HL-60 (cell line): ENCODE measurements around the gene COL4A4.

Experiments used
- DNase-seq, 2 experiments: peaks; one replicate each; pipeline ENCODE4 v3.0.0-alpha.2; 2010 to 2020; ENCODE audit warnings: low read depth in 1 of 2, low spot score in 1 of 2
- H3K27ac ChIP-seq: fragments of 250-450 bp; sonication (Bioruptor Pico); replicated peaks from 2 replicates; pipeline ENCODE4 v1.5.1; 2020; ENCODE audit warnings: mild to moderate bottlenecking, moderate library complexity
- H3K27me3 ChIP-seq: fragments of 250-450 bp; sonication (Bioruptor Pico); 2 replicates; pipeline ENCODE4 v1.5.1; 2021; ENCODE audit warnings: mild to moderate bottlenecking, moderate library complexity; ENCODE audit not compliant: insufficient read depth, poor library complexity, severe bottlenecking
- H3K4me3 ChIP-seq: replicated peaks from 2 replicates; pipeline ENCODE4 v1.5.1; 2011; ENCODE audit warnings: mild to moderate bottlenecking, control low read depth, low read length; ENCODE audit not compliant: insufficient read depth
- GABPA ChIP-seq: IDR thresholded peaks from 2 replicates; pipeline ENCODE4 v1.6.1; 2012; ENCODE audit warnings: low read depth
- POLR2AphosphoS5 ChIP-seq: IDR thresholded peaks from 2 replicates; pipeline ENCODE4 v1.6.1; 2012; ENCODE audit warnings: low read depth
- SPI1 ChIP-seq: IDR thresholded peaks from 2 replicates; pipeline ENCODE4 v1.6.1; 2012; ENCODE audit warnings: low read depth, mild to moderate bottlenecking, borderline replicate concordance
- TF ChIP-seq, protein P1 (sequence below): IDR thresholded peaks from one replicate; pipeline ENCODE4 v1.5.1; 2011; ENCODE audit warnings: low read length, control low read depth, inconsistent platforms; ENCODE audit not compliant: insufficient read depth
- TF ChIP-seq, protein P2 (sequence below): IDR thresholded peaks from 2 replicates; pipeline ENCODE4 v1.6.1; 2012; ENCODE audit warnings: low read depth; ENCODE audit not compliant: insufficient replicate concordance

COL4A4 gene

DNA sequence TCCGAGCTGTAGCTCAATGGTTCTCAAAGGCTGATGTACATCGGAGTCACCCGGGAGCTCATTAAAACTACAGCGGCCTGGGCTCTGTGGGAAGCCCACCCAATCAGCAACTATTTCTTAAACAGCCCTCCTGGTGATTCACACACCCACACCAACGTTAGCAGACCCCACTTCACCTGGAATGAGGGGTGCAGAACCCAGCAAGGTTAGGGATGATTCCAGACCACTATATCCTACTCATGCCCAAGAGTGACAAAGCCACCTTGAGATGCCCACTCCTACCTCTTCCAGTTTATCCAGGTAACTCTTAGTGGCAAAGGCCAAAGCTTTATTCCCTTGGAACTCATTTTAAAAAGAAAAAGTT lies 178.4 kb downstream of the COL4A4 start:
- no peak for DNase-seq

DNA sequence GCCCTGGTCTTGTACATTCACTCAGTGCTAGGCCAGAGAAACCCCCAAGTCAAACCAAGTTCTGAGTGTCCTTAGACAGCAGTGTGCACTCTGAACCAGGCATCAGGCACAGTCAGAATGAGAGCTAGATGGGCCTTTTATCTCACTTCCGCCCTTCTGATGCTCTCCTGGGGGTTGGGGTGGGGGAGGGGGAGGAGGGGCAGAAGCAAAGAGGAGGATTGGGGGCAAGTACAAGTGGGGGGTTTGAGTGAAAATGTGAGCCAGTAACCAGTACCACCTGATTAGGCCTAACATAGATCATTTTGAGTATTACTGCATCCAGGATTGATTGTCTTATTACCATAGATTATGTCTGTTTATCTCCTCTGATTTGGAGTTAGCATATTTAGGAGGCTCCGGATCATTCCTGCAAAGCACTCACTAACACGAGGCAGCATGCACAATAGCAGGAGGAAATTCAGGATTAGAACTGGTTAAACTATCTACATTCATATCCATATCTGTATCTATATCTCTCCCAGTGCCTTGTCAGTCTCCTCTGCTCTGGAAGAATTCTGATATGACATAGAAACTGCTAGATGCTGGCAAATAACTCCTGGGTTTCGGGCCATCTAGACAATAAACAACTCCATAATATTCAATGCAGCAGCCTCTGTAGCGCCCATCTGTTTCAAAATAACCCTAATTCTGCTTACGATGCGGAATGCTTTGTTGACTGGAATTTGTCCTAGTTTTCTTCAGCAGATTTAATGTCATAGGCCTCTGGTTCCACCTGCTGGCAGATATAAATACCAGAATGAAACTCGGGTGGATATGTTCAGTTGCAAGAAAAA lies 179.0 kb downstream of the COL4A4 start:
- no peaks in the 10 kb centered on the region for H3K27me3 ChIP-seq
- no peak overlapping the region for H3K4me3 ChIP-seq
- TF ChIP-seq, protein P1, sequence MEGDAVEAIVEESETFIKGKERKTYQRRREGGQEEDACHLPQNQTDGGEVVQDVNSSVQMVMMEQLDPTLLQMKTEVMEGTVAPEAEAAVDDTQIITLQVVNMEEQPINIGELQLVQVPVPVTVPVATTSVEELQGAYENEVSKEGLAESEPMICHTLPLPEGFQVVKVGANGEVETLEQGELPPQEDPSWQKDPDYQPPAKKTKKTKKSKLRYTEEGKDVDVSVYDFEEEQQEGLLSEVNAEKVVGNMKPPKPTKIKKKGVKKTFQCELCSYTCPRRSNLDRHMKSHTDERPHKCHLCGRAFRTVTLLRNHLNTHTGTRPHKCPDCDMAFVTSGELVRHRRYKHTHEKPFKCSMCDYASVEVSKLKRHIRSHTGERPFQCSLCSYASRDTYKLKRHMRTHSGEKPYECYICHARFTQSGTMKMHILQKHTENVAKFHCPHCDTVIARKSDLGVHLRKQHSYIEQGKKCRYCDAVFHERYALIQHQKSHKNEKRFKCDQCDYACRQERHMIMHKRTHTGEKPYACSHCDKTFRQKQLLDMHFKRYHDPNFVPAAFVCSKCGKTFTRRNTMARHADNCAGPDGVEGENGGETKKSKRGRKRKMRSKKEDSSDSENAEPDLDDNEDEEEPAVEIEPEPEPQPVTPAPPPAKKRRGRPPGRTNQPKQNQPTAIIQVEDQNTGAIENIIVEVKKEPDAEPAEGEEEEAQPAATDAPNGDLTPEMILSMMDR, result peak; percentile 21
- no peak for TF ChIP-seq POLR2AphosphoS5
- peak in 1 of 2 experiments; percentile 21 for DNase-seq
- no peak overlapping the region for H3K27ac ChIP-seq

More for the DNA sequence above, 178.4 kb downstream of the COL4A4 start:
- Histone ChIP-seq H3K27me3 (no peaks in the 10 kb centered on the region), H3K4me3 (no peak overlapping the region), H3K27ac (no peak overlapping the region)
- no peak for TF ChIP-seq SPI1
- TF ChIP-seq GABPA, result no peak
- TF ChIP-seq POLR2AphosphoS5, result no peak
- TF ChIP-seq, protein P2, sequence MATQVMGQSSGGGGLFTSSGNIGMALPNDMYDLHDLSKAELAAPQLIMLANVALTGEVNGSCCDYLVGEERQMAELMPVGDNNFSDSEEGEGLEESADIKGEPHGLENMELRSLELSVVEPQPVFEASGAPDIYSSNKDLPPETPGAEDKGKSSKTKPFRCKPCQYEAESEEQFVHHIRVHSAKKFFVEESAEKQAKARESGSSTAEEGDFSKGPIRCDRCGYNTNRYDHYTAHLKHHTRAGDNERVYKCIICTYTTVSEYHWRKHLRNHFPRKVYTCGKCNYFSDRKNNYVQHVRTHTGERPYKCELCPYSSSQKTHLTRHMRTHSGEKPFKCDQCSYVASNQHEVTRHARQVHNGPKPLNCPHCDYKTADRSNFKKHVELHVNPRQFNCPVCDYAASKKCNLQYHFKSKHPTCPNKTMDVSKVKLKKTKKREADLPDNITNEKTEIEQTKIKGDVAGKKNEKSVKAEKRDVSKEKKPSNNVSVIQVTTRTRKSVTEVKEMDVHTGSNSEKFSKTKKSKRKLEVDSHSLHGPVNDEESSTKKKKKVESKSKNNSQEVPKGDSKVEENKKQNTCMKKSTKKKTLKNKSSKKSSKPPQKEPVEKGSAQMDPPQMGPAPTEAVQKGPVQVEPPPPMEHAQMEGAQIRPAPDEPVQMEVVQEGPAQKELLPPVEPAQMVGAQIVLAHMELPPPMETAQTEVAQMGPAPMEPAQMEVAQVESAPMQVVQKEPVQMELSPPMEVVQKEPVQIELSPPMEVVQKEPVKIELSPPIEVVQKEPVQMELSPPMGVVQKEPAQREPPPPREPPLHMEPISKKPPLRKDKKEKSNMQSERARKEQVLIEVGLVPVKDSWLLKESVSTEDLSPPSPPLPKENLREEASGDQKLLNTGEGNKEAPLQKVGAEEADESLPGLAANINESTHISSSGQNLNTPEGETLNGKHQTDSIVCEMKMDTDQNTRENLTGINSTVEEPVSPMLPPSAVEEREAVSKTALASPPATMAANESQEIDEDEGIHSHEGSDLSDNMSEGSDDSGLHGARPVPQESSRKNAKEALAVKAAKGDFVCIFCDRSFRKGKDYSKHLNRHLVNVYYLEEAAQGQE, result no peak
- TF ChIP-seq, protein P1, result no peak

DNA sequence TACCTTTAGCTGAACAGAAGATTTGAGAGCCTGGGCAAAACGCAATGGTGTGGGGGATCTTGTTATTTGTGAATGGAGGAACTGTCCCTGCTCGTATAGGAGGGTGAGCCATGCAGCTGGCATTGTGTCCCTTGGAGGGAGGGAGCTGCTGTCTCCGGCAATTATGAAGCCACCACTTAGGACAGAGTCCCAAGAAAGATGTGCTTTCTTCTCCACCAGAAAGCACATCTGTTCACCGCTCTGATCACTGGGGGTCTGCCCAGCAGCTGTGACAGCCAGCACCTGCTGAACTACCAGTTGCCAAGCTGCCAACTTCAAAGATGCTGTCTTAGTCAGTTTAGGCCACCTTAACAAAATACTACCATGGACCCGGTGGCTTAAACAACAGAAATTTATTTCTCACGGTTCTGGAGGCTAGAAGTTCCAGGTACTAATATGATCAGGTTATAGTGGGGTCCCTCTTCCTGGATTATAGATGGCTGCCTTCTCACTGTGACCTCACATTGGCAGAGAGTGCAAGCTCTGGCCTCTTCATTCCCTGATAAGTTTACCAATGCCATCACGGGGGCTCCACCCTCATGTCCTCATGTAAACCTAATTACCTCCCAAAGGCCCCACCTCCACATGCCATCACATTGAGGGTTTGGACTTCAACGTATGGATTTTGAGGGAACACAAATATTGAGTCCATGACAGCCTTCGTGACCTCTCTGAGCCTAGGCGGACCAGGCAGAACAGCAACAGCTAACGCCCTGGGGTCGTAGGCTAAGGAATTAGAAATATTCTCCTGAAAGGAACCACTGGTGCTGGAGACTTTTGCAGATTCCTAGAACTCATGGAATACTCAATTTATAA lies 179.9 kb downstream of the COL4A4 start:
- TF ChIP-seq, protein P2, result no peak
- TF ChIP-seq SPI1, result no peak
- TF ChIP-seq, protein P1, result no peak
- no peak for TF ChIP-seq GABPA
- TF ChIP-seq POLR2AphosphoS5, result no peak
- no peak for DNase-seq
- Histone ChIP-seq H3K4me3 (no peak overlapping the region), H3K27ac (no peak overlapping the region), H3K27me3 (no peaks in the 10 kb centered on the region)
